Stimulated activated CD8-positive, alpha-beta memory T cell treated with anti-CD3 and anti-CD28 coated beads, Interleukin-7, amount 100 ng/mL, for 24 hours (primary cell): ENCODE data around the gene GRB10.

Experiments used
- DNase-seq: peaks from one replicate; pipeline ENCODE4 v3.0.0-alpha.2; 2020; ENCODE audit warnings: low read depth

Gene GRB10

DNA sequence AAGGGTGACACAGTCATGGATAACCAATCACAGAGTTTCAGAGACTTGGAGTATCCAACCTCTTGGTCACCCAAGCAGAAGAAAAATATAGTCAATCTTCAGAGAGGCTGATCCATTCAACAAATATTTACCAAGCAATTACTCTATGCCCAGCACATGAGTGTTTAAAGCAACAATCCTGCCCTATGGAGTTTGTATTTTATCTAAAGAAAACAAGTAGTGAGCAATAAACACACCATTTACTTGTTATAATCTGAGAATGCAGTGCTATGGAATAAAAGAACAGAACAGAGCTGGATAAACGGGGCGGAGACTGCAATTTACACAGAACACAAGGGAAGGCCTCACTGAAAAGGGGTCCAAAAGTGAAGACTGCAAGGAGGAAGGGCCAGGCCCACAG, 63.8 kb downstream of the GRB10 start:
- no peak for DNase-seq

DNA sequence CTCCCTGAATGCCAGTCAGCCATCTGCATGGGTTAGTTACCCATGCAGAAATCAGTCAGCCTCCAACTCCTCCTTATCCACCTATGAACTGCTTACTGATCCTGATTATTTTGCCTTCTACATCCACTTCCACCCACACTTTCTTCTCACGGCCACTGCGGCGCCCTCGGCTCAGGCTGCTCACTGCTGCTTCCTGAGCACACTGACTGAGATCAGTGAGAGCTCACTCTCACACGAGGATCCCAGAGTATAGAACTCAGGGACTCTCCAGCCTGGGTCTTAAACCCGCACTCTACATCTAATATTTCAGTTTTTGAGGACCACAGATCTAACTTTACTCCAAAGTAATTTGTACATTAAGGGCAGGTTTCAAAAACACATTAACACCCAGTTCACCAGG, 64.4 kb downstream of the GRB10 start:
- no peak for DNase-seq

DNA sequence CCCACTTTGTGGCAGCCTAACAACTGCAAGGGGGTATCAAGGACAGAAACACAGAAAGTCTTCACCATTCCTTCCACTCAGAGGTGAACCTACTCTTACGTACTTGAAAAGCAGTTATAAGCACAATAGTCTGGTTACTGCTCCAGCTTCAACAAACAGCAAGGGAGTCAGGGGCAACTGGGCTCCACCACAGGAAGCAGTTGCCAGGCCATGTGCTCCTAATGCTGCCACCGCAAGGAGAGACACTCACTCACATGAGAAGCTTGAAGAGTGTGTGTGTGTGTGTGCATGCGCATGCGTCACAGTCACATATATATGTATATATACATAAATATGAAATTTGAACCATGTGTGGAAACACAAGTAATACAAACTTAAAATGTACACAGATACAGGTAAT, 65.5 kb downstream of the GRB10 start:
- DNase-seq: no peak

DNA sequence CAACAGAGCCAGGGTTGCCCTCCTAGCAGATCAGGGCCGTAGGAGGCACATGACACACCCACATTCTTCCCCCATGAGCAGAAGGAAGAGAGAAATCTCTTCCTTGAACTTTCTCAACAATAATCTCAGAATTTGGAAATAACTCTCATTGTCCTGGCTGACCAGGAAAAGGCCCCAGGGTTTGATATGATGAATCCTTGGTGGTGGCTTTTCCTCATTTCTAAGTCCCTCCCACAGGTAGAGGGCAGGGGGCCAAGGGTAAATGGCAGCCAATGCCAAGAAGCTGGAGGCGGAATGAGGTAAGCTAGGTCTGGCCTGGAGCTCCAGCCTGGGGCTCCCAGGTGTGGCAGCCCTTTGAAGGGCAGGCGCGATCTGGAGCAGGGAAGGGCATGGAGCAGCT, 67.8 kb downstream of the GRB10 start:
- no peak for DNase-seq

DNA sequence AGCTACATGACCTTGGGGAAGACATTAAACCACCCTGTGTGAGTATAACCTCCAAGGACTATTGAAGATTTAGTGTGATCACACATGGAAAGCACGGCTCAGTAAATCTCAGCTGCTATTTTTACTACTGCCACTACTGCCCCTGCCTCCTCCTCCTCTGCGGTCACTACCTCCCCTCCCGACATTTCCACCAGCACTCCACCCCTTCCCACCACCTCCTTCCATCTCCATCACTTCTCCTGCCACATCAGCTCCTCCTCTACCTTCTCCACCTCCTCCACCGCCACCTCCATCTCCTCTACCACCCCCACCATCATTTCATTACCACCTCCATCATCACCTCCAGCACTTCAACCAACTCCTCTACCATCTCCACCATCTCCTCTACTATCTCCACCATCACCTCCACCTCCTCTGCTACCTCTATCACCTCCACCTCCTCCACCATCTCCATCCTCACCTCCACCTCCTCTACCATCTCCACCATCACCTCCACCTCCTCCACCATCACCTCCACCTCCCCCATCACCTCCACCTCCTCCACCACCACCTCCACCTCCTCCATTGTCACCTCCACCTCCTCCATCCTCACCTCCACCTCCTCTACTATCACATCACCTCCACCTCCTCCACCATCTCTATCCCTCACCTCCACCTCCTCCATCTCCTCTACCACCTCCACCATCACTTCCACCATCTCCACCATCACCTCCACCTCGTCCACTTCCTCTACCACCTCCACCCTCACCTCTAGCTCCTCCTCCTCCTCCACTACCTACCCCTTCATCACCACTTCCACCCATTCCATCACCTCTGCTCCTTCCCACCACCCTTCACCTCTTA, 69.4 kb downstream of the GRB10 start:
- no peak for DNase-seq

DNA sequence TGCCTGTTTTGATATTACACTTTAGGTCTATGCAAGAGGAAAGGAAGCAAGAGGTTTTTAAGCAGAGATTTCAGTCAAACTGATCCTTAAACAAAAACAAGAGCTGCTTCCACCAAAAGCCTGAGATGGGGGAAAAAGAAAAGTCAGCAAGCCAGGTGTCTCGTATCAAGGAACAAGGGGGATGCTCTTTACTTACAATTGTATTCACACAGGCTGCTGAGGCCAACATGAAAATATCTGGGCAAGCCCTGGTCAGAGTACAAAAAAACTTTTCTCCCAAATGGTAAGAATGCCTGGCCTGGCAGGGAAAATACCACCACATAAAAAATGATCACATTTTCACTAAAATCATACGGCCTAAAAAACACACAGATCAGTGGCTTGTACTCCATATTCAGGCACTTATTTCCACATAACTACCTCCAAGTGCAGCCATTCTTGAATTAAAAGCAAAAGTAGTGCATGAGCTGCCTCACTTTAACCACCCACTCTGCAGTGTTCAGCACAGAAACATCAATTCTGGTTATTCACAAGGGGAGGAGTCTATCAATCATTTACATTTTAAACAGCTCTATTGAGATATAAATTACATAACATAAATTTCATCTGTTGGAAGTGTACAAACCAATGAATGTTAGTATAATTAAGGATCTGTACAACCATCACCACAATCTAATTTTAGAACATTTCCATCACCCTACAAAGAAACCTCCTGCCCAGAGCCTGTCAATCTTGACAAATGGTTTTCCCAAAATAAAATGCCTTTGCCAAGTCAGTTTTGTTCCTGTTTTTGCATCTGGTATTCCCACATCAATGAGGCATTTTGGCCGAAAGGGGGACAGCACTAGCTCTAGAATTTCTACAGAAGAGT, 70.2 kb downstream of the GRB10 start:
- DNase-seq: no peak

DNA sequence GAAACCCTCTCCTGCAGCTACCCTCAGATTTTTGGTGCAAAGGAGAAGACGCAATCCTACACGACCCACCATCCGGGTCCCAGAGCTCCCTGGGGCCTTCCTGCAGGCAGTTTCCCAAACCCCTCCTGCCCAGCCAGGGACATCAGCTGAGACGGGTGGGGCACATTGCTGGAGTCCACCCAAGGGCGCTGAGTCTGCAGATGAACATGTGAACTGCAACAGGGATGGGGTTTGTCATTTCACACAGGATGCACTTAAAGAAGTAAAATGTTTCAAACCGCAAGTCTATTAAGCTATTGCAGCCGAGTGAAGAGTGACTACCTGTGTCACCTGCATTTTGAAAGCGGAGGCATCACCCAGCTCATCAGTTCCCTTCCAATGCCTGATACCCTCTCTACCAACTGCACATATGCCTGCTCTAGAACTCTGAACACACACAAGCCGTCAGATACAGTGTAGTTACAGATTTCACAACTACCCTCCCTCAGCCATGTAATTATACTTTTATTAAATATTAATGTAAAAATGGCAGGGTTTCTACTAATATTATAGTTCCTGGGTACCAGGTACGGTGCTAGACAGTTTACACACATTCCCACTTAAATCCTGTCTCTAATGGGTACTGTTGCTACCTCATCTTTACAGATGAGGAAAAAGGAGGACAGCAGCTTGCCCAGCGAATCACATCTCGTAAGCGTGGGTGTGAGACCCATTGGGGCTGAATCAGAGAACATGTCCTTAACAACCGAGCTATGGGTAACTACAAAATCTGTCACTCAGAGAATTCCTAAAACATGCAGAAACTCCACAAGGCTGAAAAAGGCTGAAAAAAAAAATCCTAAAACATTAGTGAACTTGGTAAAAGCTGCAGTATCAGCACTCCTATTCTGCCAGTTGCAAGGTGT, 71.2 kb downstream of the GRB10 start:
- DNase-seq: no peak

DNA sequence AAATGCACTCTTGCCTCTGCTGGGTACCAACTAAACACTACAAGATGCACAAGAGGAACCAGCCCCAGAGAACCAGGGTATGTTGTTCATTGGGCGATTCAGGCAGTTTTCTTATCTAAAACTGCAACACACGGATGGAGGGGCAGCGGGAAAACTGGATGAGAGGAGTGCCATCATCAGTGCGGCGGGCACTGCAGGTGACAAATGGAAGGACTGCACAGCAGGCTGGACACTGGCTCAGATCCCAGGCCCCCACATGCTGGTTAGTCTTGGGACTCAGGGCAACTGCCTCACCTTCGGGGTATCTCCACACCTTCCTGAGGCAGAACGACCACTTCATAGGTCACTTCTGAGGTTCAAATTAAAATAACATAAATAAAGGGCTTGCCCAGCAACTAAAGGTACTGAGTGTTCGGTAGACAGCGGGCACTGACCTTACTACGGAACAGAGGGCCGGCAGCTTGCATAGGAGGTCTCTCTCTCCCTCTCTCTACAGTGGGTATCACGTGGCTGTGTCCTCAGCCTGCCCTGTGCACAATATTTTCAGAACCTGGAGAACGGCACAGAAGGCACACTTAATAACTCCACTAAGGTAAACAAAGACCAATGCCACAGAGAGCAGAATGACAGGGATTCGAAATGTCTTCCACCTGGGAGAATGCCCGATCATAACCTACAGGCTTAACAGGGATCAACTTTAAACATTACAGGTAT, 72.1 kb downstream of the GRB10 start:
- DNase-seq: no peak

DNA sequence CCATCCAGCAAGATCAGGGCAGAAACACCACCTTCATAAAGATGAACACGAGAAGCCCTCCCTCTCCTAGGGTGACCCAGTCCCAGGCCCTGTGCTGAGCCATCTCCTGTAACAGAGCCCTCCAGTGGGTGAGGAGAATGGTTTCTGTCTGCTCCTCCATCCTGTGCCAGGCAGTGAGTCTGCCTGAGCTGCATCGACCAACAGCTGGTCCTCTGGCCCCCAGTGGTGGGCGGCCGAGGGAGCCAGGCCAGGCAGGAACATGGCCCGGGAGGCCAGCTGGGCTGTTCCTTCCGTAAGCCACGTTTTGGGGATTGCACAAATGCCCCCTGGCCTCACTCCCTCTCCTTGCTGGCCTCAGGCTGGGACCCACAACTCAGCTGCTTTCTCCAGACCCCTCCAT, 73.5 kb downstream of the GRB10 start:
- no peak for DNase-seq

DNA sequence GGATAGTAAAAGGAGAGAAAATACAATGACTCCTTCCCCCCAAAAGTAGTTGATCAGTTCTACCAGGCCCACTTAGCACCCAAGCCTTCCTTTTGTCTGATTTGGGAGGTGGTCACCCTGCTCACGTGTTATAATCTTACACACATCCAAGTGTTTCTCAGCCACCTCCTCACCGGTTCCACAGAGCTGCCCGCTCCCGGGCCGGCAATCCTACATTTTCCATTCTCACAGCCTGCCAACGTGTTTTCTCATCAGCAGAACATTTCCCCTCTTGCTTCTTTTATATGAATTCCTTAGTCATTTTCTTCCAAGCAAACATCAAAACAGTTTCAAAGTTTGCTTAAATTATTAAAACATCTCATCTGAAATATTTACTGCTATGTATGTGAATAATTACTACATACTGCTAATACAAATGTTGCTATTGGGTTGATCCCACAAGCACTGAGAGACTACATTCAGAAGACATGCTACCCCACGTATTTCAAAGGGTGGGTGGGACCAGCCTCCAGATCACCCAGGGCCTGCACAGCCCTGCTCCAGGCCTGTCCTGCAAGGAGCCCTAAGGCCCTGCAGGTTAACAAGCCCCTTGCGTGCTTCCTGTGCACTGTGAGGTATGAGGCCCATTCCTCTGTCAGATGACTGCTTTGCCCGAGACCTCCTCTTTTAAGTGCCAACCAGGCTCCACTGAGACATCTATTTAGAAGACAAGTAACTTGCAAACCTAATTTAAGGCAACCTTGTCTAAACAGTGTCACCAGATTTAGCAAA, 75.3 kb downstream of the GRB10 start:
- DNase-seq: no peak

DNA sequence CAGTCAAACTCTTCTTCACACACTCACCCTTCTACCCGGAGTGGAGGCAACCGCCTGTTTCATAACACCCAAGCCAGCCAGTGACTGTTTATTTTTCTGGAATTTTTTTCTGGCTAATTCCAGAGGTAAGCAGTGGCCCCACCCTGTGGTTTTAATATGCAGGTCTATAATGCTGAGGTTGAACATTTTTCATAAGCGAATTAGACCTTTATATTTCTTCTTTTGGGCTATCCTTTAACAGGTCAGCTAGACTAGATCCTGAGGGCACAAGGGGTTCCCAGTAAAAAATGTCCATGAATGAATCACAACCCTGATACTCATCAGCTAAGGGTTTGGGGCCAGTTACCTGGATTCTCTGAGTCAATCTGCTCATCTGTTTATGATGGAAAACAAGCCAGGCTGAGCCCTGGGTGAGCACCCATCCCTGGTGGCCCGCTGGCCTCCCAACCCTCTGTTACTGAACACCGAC, 76.2 kb downstream of the GRB10 start:
- DNase-seq: no peak

DNA sequence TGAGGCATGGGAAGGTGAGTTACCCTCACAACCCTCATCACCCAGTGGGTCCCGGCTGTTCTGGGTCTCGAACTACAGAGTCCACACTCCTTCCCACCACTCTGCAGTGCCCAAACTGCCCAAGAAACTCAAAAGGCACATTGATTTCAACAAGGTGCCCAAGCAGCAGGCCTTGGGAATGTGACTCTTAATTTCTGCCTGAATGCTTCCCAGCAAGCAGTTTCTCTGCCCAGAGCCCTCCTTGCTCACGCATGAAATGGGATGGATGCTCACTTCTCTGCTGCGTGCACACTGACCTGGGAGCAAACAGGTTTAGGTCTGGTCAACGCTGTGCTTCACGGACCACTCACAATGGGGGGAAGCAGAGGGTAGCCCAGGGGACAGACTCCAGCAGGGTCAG, 77.9 kb downstream of the GRB10 start:
- no peak for DNase-seq

DNA sequence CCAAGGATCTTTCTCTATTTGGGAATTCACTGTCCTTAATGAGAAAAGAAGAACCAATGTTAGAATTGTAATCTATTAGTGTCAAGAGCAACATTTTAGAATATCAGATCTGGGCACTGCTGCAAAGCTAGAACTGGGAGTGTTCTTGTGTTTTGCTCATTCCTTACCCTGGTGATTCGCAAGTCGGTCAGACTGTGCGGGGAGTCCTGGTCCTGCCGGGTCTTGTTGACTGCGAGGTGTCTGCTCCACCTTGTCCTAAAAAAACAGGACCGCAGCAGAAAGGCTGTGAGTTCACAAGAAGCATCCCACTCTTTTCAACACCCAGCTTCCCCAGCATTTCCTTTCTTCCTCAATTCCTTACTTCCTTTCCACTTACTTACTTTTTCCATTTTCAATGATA, 79.0 kb downstream of the GRB10 start:
- DNase-seq: no peak

DNA sequence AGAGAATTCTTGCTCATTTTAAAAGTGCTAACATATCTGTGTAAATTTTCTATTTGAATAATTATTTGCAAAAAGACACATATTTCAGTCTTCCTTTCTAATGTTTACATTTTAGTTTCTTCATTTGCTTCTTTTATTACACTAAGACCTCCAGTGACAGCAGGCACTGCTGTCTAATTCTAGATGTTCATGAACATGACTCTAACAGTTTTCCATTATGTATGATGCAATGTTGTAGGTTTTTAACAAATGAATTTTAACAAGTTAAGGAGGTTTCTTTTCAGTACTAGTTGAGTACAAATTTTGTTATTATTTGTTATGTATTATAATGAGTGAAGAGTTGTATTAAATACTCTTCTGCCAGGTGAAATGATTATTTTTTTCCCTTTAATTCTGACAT, 83.6 kb downstream of the GRB10 start:
- no peak for DNase-seq

DNA sequence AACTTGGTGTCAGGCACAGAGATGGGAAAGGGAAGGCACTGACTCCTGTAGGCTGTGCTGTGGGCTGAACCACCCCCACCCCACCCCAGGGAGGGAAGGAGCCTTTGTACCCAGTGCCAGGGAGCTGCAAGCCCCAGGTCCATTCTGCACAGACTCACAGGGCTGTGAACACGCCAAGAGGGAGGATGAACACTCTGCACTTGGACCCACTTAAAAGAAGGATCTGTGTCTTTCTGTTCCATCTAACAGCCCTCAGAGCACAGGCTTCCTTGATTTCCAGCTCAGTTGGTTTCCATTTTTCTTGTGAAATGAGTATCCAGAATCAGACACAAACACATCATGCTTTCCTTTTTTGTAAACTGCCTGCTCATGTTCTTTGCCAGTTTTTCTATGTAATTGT, 84.9 kb downstream of the GRB10 start:
- DNase-seq: no peak

DNA sequence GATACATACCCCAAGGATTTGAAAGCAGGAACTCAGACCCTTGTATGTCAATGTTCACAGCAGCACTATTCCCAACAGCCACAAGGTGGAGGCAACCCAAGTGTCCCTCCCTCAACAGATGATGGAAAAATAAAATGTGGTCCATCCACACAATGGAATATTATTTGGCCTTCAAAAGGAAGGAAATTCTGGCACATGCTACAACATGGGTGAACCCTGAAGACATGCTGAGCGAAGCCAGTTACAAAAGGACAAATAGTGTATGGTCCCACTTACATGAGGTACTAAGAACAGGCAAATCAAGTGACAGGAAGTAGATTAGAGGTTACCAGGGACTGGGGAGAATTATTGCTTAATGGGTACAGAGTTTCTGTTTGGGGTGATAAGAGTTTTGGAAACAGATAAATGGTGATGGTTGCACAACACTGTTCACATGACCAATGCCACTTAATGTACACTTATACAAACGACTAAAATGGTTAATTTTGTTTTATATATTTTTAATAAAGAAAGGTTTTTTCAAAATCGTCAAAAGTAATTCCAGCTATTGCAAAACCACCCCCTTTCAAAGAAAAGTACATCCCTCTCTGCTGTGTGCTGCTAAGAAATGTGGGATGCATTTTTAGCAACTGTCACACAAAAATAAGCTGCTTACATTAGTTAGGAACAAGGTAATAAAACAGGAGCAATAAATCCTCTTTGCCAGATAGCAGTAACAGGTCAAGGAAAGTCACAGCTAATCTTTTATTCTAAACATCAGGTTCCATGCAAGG, 85.7 kb downstream of the GRB10 start:
- DNase-seq: no peak

DNA sequence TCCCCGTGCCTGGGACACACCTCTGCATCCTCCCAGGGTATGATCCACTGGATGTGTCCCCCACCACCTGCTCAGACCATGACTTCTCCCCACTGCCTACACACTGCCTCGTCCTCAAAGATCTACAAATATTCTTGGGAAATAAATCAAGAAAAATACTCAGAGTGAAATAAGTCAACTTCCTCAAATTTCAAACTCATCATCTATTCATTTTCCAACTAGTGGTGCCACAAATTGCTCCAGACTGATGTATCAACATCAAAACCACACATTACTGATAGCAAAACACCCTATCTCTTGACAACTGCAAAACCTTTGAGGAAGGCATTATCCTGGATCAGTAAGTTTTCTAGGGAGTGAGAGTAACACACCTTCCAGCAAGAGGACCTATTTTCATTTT, 87.7 kb downstream of the GRB10 start:
- no peak for DNase-seq

DNA sequence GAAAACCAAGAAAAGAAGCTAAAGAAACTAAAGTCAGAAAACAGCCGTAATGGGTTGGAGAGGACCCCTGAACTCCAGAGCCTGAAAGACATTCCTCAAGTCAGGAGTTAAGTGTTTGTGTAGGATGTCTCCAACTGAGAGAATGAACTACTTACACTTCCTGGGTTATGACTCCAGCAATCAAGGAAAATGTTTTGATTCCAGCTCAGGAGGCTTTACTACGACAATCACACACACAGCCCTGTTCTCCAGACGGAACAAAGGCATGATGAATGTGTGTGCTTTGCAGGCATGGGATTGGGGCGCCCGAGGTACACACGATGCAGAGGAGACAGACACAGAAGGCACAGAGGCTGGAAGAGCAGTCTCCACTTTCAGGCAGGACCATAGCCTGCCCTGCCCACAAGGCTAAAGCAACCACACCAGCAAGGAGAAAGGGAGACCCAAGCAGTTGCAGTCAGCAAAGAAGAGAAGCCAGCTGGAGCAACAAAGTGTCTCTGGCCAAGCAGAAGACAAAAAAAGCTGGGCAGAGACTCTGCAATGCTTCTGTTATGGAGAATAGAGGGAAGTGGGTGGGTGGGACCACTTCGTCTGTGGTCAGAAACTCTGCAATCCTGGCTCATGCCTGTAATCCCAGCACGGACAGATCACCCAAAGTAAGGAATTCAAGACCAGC, 89.1 kb downstream of the GRB10 start:
- DNase-seq: no peak

DNA sequence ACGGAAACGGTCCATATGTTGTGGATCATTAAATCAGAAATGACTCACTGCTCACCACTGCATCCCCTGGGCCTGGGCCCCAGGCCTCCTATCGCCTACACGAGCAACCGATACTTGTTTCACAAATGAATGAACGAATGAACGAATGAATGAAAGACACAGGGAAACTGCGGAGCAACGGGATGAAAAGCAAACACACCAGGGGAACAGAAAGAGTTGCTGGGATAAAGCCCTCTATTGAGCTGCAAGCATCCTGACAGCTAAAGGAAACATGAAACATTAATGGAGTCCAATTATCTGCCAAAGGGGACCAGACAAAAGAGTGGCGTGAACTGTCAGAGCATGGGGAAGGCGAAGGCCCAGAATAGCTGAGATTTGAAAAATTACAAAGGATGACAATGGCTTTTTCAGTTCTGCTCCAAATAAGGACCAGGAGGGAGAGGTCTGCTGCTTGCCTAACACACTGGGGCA, 92.1 kb downstream of the GRB10 start:
- DNase-seq: no peak
